H1 (cell line): ENCODE results near the gene MAP1A. TPM values are rescaled to one million over a fixed set of nuclear protein-coding genes. Genes with fewer than 3 reads are reported as not detected.

ENCODE experiments used
- CTCF ChIA-PET: fragments of 300-600 bp; sonication (Branson Sonifier 250); formaldehyde crosslinking; loops from one replicate; lab custom pipeline; 2021; ENCODE audit not compliant: partially characterized antibody; lab: Charles Lee
- POLR2A ChIA-PET: fragments of 300-600 bp; sonication (Branson Sonifier 250); formaldehyde crosslinking; loops from one replicate; lab custom pipeline; 2021; ENCODE audit warnings: inconsistent platforms; ENCODE audit not compliant: partially characterized antibody; lab: Charles Lee
- DNase-seq, 2 experiments: peaks; one replicate each; pipeline versions ENCODE4 v3.0.0 to v3.0.0-alpha.2; 2010 to 2022; ENCODE audit warnings: low spot score in 2 of 2, low read depth in 1 of 2, mixed read lengths in 1 of 2
- FAIRE-seq: peaks from 2 replicates; lab custom pipeline; 2011; peaks lifted over from hg19 to GRCh38; lab: Jason Lieb, UNC
- H2AFZ ChIP-seq: 2 replicates; pipeline ENCODE4 v1.8.1; 2012; ENCODE audit warnings: low read length, inconsistent platforms
- H2AK5ac ChIP-seq: 2 replicates; pipeline ENCODE4 v1.6.1; 2013; ENCODE audit warnings: low read depth, low read length
- H2BK120ac ChIP-seq: replicated peaks from 2 replicates; pipeline ENCODE3; 2013; ENCODE audit warnings: low read depth, low read length, inconsistent platforms
- H2BK12ac ChIP-seq: 2 replicates; pipeline ENCODE4 v1.6.1; 2013; ENCODE audit warnings: low read depth, low read length
- H2BK15ac ChIP-seq: 2 replicates; pipeline ENCODE4 v1.6.1; 2013; ENCODE audit warnings: low read length
- H2BK20ac ChIP-seq: 2 replicates; pipeline ENCODE4 v1.6.1; 2013; ENCODE audit warnings: low read length
- H2BK5ac ChIP-seq: 2 replicates; pipeline ENCODE4 v1.6.1; 2013; ENCODE audit warnings: low read depth, low read length
- H3K14ac ChIP-seq: 2 replicates; pipeline ENCODE4 v1.6.1; 2013; ENCODE audit warnings: inconsistent platforms; ENCODE audit not compliant: insufficient read length
- H3K18ac ChIP-seq: 2 replicates; pipeline ENCODE4 v1.6.1; 2013; ENCODE audit warnings: low read length; ENCODE audit errors: extremely low read depth
- H3K23ac ChIP-seq: 2 replicates; pipeline ENCODE4 v1.6.1; 2013; ENCODE audit warnings: inconsistent platforms; ENCODE audit not compliant: insufficient read length
- H3K23me2 ChIP-seq: 2 replicates; pipeline ENCODE4 v1.6.1; 2013; ENCODE audit warnings: low read depth, low read length
- H3K27ac ChIP-seq: 2 replicates; pipeline ENCODE4 v1.6.1; 2011; ENCODE audit warnings: low read depth, low read length, inconsistent platforms
- H3K27me3 ChIP-seq, 4 experiments: replicated peaks in 1 of 4; 1 replicate in 1 of 4; 2 replicates in 3 of 4; pipeline versions ENCODE4 v1.6.1 to v1.8.1; 2011 to 2013; ENCODE audit warnings: low read length in 3 of 4, mild to moderate bottlenecking in 3 of 4, inconsistent platforms in 2 of 4, mixed read lengths in 2 of 4, moderate library complexity in 1 of 4; ENCODE audit not compliant: control insufficient read depth in 3 of 4, insufficient read depth in 3 of 4; ENCODE audit errors: extremely low read depth in 1 of 4
- H3K36me3 ChIP-seq, 4 experiments: 2 replicates each; pipeline versions ENCODE4 v1.6.1 to v1.8.1; 2011 to 2013; ENCODE audit warnings: mild to moderate bottlenecking in 4 of 4, low read length in 3 of 4, moderate library complexity in 2 of 4, control low read depth in 1 of 4, inconsistent platforms in 1 of 4; ENCODE audit not compliant: insufficient read depth in 4 of 4, control insufficient read depth in 2 of 4
- H3K4ac ChIP-seq: replicated peaks from 2 replicates; pipeline ENCODE3; 2013; ENCODE audit warnings: low read length, low read depth, mixed read lengths, inconsistent platforms; ENCODE audit not compliant: insufficient read length
- H3K4me1 ChIP-seq, 4 experiments: replicated peaks in 1 of 4; 1 replicate in 1 of 4; 2 replicates in 3 of 4; pipeline versions ENCODE4 v1.6.1 to v1.8.1; 2011 to 2013; ENCODE audit warnings: low read length in 3 of 4, inconsistent platforms in 2 of 4, mixed read lengths in 1 of 4; ENCODE audit not compliant: insufficient read depth in 4 of 4, control insufficient read depth in 3 of 4
- H3K4me2 ChIP-seq, 2 experiments: 2 replicates each; pipeline versions ENCODE4 v1.6.1 to v1.8.1; 2011 to 2013; ENCODE audit warnings: low read depth in 2 of 2, low read length in 2 of 2, control low read depth in 1 of 2, inconsistent platforms in 1 of 2, mild to moderate bottlenecking in 1 of 2; ENCODE audit not compliant: insufficient read depth in 1 of 2
- H3K4me3 ChIP-seq, 4 experiments: fragments of 200-600, 300-600 bp in 1 of 4; sonication (generic), shearing (Covaris generic), sonication (Bioruptor Twin) in 1 of 4; 2 replicates each; pipeline versions ENCODE4 v1.5.1 to v1.8.1; 2011 to 2016; ENCODE audit warnings: low read length in 4 of 4, low read depth in 3 of 4, control low read depth in 2 of 4, inconsistent platforms in 2 of 4, mild to moderate bottlenecking in 2 of 4, mixed read lengths in 1 of 4, moderate library complexity in 1 of 4; ENCODE audit not compliant: insufficient read depth in 2 of 4; ENCODE audit errors: extremely low read depth in 1 of 4
- H3K56ac ChIP-seq: replicated peaks from 2 replicates; pipeline ENCODE3; 2013; ENCODE audit warnings: low read depth, mild to moderate bottlenecking, mixed read lengths, low read length, inconsistent platforms; ENCODE audit not compliant: insufficient read length
- H3K79me1 ChIP-seq: 2 replicates; pipeline ENCODE4 v1.6.1; 2013; ENCODE audit warnings: low read depth, low read length, control low read depth
- H3K79me2 ChIP-seq, 2 experiments: 2 replicates each; pipeline versions ENCODE4 v1.6.1 to v1.8.1; 2012 to 2013; ENCODE audit warnings: low read length in 2 of 2, mild to moderate bottlenecking in 2 of 2, inconsistent platforms in 1 of 2; ENCODE audit not compliant: insufficient read depth in 2 of 2, control insufficient read depth in 1 of 2
- H3K9ac ChIP-seq, 4 experiments: replicated peaks in 1 of 4; 1 replicate in 1 of 4; 2 replicates in 3 of 4; pipeline versions ENCODE4 v1.6.1 to v1.8.1; 2011 to 2013; ENCODE audit warnings: low read depth in 3 of 4, low read length in 3 of 4, control low read depth in 2 of 4, mild to moderate bottlenecking in 2 of 4, moderate library complexity in 2 of 4, inconsistent platforms in 1 of 4; ENCODE audit errors: extremely low read depth in 1 of 4
- H3K9me3 ChIP-seq, 2 experiments: 2 replicates each; pipeline versions ENCODE4 v1.6.1 to v1.8.1; 2012 to 2013; ENCODE audit warnings: mild to moderate bottlenecking in 2 of 2, moderate library complexity in 2 of 2, control low read depth in 1 of 2, inconsistent platforms in 1 of 2, low read depth in 1 of 2, low read length in 1 of 2, mixed read lengths in 1 of 2; ENCODE audit not compliant: insufficient read depth in 2 of 2
- H4K20me1 ChIP-seq, 2 experiments: replicated peaks in 1 of 2; 2 replicates each; pipeline versions ENCODE3 to v1.8.1; 2011 to 2013; ENCODE audit warnings: inconsistent platforms in 2 of 2, low read length in 2 of 2, mild to moderate bottlenecking in 1 of 2; ENCODE audit not compliant: insufficient read depth in 2 of 2, control insufficient read depth in 1 of 2
- H4K5ac ChIP-seq: 2 replicates; pipeline ENCODE4 v1.6.1; 2013; ENCODE audit warnings: low read length, low read depth, mixed read lengths, inconsistent platforms; ENCODE audit not compliant: insufficient read length
- H4K8ac ChIP-seq: 2 replicates; pipeline ENCODE4 v1.8.0; 2013; ENCODE audit warnings: mild to moderate bottlenecking, moderate library complexity, low read length, inconsistent platforms; ENCODE audit not compliant: insufficient read depth; ENCODE audit errors: extremely low read depth
- H4K91ac ChIP-seq: replicated peaks from 2 replicates; pipeline ENCODE3; 2013; ENCODE audit warnings: low read length, mixed read lengths, inconsistent platforms; ENCODE audit not compliant: insufficient read length
- BRCA1 ChIP-seq: IDR thresholded peaks from 2 replicates; pipeline ENCODE4 v1.6.1; 2012; ENCODE audit warnings: low read depth, low read length, improper control_type of control experiment
- CEBPB ChIP-seq: IDR thresholded peaks from 2 replicates; pipeline ENCODE4 v1.6.1; 2012; ENCODE audit warnings: low read depth, low read length
- CHD2 ChIP-seq: IDR thresholded peaks from 2 replicates; pipeline ENCODE4 v1.6.1; 2012; ENCODE audit warnings: low read length, improper control_type of control experiment
- HDAC2 ChIP-seq, 2 experiments: fragments of 300-600 bp in 1 of 2; sonication (generic) in 1 of 2; IDR thresholded peaks; 2 replicates each; pipeline ENCODE4 v1.6.1; 2011 to 2012; ENCODE audit warnings: low read depth in 2 of 2, low read length in 2 of 2, mild to moderate bottlenecking in 2 of 2, moderate library complexity in 2 of 2, borderline replicate concordance in 1 of 2, inconsistent platforms in 1 of 2
- KDM1A ChIP-seq: fragments of 200-600, 300-600 bp; sonication (generic); IDR thresholded peaks from 2 replicates; pipeline ENCODE4 v1.7.1; 2016; ENCODE audit warnings: mild to moderate bottlenecking, low read length, borderline replicate concordance
- NANOG ChIP-seq: IDR thresholded peaks from 2 replicates; pipeline ENCODE4 v1.6.1; 2011; ENCODE audit warnings: low read length, low read depth, mild to moderate bottlenecking, inconsistent platforms; ENCODE audit not compliant: insufficient read depth, poor library complexity, severe bottlenecking
- POLR2A ChIP-seq, 2 experiments: IDR thresholded peaks; 1 replicate in 1 of 2; 2 replicates in 1 of 2; pipeline ENCODE4 v1.6.1; 2011; ENCODE audit warnings: low read depth in 2 of 2, low read length in 2 of 2, mild to moderate bottlenecking in 2 of 2; ENCODE audit errors: control extremely low read depth in 1 of 2
- POLR2AphosphoS5 ChIP-seq: IDR thresholded peaks from 2 replicates; pipeline ENCODE4 v1.6.1; 2011; ENCODE audit warnings: low read depth, low read length
- RFX5 ChIP-seq: IDR thresholded peaks from 2 replicates; pipeline ENCODE4 v1.6.1; 2011; ENCODE audit warnings: low read depth, low read length, improper control_type of control experiment, borderline replicate concordance
- SAP30 ChIP-seq: fragments of 300-600 bp; sonication (generic); IDR thresholded peaks from 2 replicates; pipeline ENCODE4 v1.7.1; 2012; ENCODE audit warnings: low read length, moderate library complexity, mild to moderate bottlenecking, inconsistent platforms; ENCODE audit not compliant: insufficient read depth, insufficient replicate concordance
- SIN3A ChIP-seq, 2 experiments: IDR thresholded peaks in 1 of 2; conservative IDR thresholded peaks in 1 of 2; 2 replicates each; pipeline ENCODE4 v1.6.1; 2011 to 2012; ENCODE audit warnings: low read length in 2 of 2, improper control_type of control experiment in 1 of 2, low read depth in 1 of 2, mild to moderate bottlenecking in 1 of 2
- SP2 ChIP-seq: IDR thresholded peaks from 2 replicates; pipeline ENCODE4 v1.6.1; 2012; ENCODE audit warnings: mild to moderate bottlenecking, low read length, inconsistent platforms
- WGBS, 2 experiments: shearing (Covaris generic) in 1 of 2; methylation state at CpG; one replicate each; pipeline versions ENCODE4 v1.1.6 to v1.1.7; 2013 to 2015; ENCODE audit warnings: low lambda C conversion rate in 2 of 2, mixed read lengths in 2 of 2, inconsistent platforms in 1 of 2, low coverage in 1 of 2, missing lambda C conversion rate in 1 of 2; ENCODE audit not compliant: insufficient replicate concordance in 2 of 2, insufficient coverage in 1 of 2, insufficient read length in 1 of 2; ENCODE audit errors: extremely low coverage in 1 of 2, missing lambda C conversion rate in 1 of 2; 5-methylcytosine and 5-hydroxymethylcytosine counted together
- polyA plus RNA-seq, 7 experiments: library from polyadenylated mRNA; depleted of rRNA in 3 of 7; stranded (reverse) in 5 of 7; unstranded in 2 of 7; fragments of >200 nt in 5 of 7; fragments of 200-250 nt in 2 of 7; gene quantifications; 1 replicate in 5 of 7; 2 replicates in 1 of 7; 4 replicates in 1 of 7; pipeline versions ENCODE4 v1.2.1 to v1.2.3, GENCODE V29; 2011 to 2013; ENCODE audit warnings: missing spikeins in 2 of 7, mixed read lengths in 2 of 7
- total RNA-seq: library from RNA; stranded (reverse); fragmentation: NEBNext Ultra II Directional; extraction: Animal tissue kit (Norgen Biotek cat#: 25700); gene quantifications from 2 replicates; pipeline ENCODE4 v1.2.1, GENCODE V29; 2021

The MAP1A gene
- total and polyA plus RNA-seq, 2 of the 8 experiments (the other 6 are each of a cell fraction or from before 2014, with no cell fraction given) = 0.80 to 2.4 TPM

DNA sequence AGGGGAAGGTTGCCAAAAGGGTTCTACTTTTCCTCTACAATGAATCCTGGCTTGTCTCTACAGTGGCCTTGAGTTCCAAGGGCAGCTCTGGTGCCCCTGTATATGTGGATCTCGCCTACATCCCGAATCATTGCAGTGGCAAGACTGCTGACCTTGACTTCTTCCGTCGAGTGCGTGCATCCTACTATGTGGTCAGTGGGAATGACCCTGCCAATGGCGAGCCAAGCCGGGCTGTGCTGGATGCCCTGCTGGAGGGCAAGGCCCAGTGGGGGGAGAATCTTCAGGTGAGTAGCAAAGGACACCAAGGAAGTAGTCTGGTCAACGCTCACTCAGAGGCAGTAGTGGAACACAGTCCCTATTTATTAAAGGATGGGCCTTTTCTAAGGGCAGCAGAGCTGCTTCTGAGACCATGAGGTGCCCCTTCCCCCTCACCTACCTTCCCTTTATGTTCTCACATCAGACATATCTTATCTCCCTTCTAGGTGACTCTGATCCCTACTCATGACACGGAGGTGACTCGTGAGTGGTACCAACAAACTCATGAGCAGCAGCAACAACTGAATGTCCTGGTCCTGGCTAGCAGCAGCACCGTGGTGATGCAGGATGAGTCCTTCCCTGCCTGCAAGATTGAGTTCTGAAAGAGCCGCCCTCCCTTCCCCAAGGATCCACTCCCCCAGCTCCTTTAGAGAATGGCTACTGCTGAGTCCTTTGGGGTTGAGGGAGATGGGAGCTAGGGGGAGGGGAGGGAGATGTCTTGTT lies 12.4 kb downstream of the MAP1A start:
- no peak overlapping the region for H3K4me2 ChIP-seq
- DNase-seq = no peak
- CTCF ChIA-PET = interaction anchor here (2.2 to 4.5 kb wide), 3 partner anchors 12 to 16 kb away, joined by 5 to 24 read pairs (median 10); partner anchors contain the start of gene MAP1A
- no peak for TF ChIP-seq POLR2AphosphoS5
- TF ChIP-seq POLR2A (IDR thresholded peaks at IDR 0.05; ENCODE audit: control extremely low read depth in 1 of 2, low read depth in 2 of 2, low read length in 2 of 2) = no peak
- no peak for TF ChIP-seq KDM1A
- no peak for TF ChIP-seq HDAC2 (IDR thresholded peaks at IDR 0.05; ENCODE audit: borderline replicate concordance in 1 of 2, low read depth in 2 of 2, low read length in 2 of 2)
- no peak for TF ChIP-seq SIN3A (conservative IDR thresholded peaks at IDR 0.05 in 1 of 2, IDR thresholded peaks at IDR 0.05 in 1 of 2; ENCODE audit: low read depth in 1 of 2, low read length in 2 of 2)
- no peak for TF ChIP-seq RFX5
- no peak for TF ChIP-seq CHD2
- no peak for TF ChIP-seq CEBPB
- no peak for TF ChIP-seq SP2
- no peak for TF ChIP-seq BRCA1
- TF ChIP-seq NANOG = no peak
- no peak for TF ChIP-seq SAP30

More for the DNA sequence above, 12.4 kb downstream of the MAP1A start:
- Histone ChIP-seq H4K91ac (no peak overlapping the region), H3K4me1 (peaks cover 0 to 12% (median 2%) of the 10 kb centered on the region in 4 experiments; a peak in 4 of 7 replicates), H3K18ac (no peak overlapping the region), H2BK12ac (no peak overlapping the region), H3K14ac (no peak overlapping the region), H2BK120ac (no peak overlapping the region), H3K23ac (no peak overlapping the region), H3K4me3 (no peak overlapping the region), H3K4ac (no peak overlapping the region), H2BK15ac (no peak overlapping the region), H3K9me3 (no peaks in the 10 kb centered on the region), H4K5ac (no peak overlapping the region), H3K36me3 (no peaks in the 10 kb centered on the region), H3K23me2 (no peaks in the 10 kb centered on the region; the same call in 1 of the 2 replicates), H2BK20ac (no peak overlapping the region; the same call in 1 of the 2 replicates), H2BK5ac (no peak overlapping the region), H3K56ac (no peak overlapping the region), H4K20me1 (no peaks in the 10 kb centered on the region), H4K8ac (no peak overlapping the region; the same call in 1 of the 2 replicates), H3K9ac (no peak overlapping the region), H3K27ac (no peak overlapping the region), H3K79me2 (no peaks in the 10 kb centered on the region), H2AK5ac (peak overlapping the region; percentile 75; the same call in 1 of the 2 replicates), H2AFZ (no peak overlapping the region), H3K79me1 (no peaks in the 10 kb centered on the region), H3K27me3 (no peaks in the 10 kb centered on the region; a peak in 1 of 7 replicates)
- POLR2A ChIA-PET = interaction anchor here (2.8 to 3.1 kb wide), 2 partner anchors 15 to 19 kb away, joined by 8 to 14 read pairs; no protein-coding TSS in a partner anchor
- no peak for FAIRE-seq
- WGBS, 2 experiments = 94% methylated on average over 12 of the region's 12 CpGs; no CpG with 5 or more reads in 1 of the 2 experiments
